ENCODE data around the gene FOXO3. TPM values are rescaled to one million over a fixed set of nuclear protein-coding genes. Genes with fewer than 3 reads are reported as not detected.
"Not testable (repeated sequence)": the region's sequence is repeated elsewhere in the genome, so short reads cannot be mapped to it uniquely, and the experiment has no call there.

Gene FOXO3
- polyA plus RNA-seq, 1 of the 3 experiments (the other 2 are of a cell fraction): 8.1 TPM

- H3K4me3 ChIP-seq (ENCODE audit: low read depth in 2 of 2, low read length in 1 of 2): no peak overlapping the region
- H3K79me2 ChIP-seq (ENCODE audit: insufficient read depth): peaks cover 68% of the 10 kb centered on the region
- no peak for DNase-seq
- H3K4me2 ChIP-seq: no peak overlapping the region
- H3K27me3 ChIP-seq (ENCODE audit: insufficient read depth): no peaks in the 10 kb centered on the region
- TF ChIP-seq POLR2AphosphoS5 (IDR thresholded peaks at IDR 0.05; ENCODE audit: low read depth, low read length) (no peak), CHD2 (IDR thresholded peaks at IDR 0.05; ENCODE audit: low read length, partially characterized antibody) (peak; percentile 11), GATA2 (CRISPR knock-in tag; IDR thresholded peaks at IDR 0.05) (peak; percentile 58), ELF1 (IDR thresholded peaks at IDR 0.05) (no peak), JUND (IDR thresholded peaks at IDR 0.05) (no peak), CTCF (IDR thresholded peaks at IDR 0.05) (no peak)
- H3K9me3 ChIP-seq: no peaks in the 10 kb centered on the region
- peaks cover 2 to 48% of the 10 kb centered on the region in 2 experiments; a peak in 3 of 4 replicates for H3K4me1 ChIP-seq (ENCODE audit: control insufficient read depth in 1 of 2, insufficient read depth in 2 of 2, low read depth in 1 of 2, low read length in 1 of 2)
- CTCF ChIA-PET: no interaction called here
- H3K36me3 ChIP-seq (replicated peaks in 1 of 2; ENCODE audit: control insufficient read depth in 1 of 2, insufficient read depth in 2 of 2, low read length in 1 of 2): peaks cover 8 to 11% of the 10 kb centered on the region in 2 experiments
- POLR2A ChIA-PET: no interaction called here
- H3F3A ChIP-seq (replicated peaks; ENCODE audit: insufficient read depth): peaks cover 6% of the 10 kb centered on the region
- H4K20me1 ChIP-seq (ENCODE audit: insufficient read depth): peaks cover 49% of the 10 kb centered on the region
- no peak overlapping the region for H3K9ac ChIP-seq
- no peak overlapping the region for H2AFZ ChIP-seq (ENCODE audit: low read depth)
- H3K9me2 ChIP-seq: no peaks in the 10 kb centered on the region
- H3K27ac ChIP-seq (ENCODE audit: low read depth in 2 of 2, low read length in 1 of 2): peak overlapping the region; percentile 31 to 90; a peak in 3 of 4 replicates
- WGBS (ENCODE audit: low lambda C conversion rate): 76% methylated on average over 2 of the region's 2 CpGs
These were observed 102.0 kb downstream of the FOXO3 start for GRCh38 chr6:108662702-108663101.

- H3K9me3 ChIP-seq; H3K27me3 ChIP-seq (ENCODE audit: insufficient read depth); DNase-seq; H3K9ac ChIP-seq; POLR2A ChIA-PET; H3K9me2 ChIP-seq; H2AFZ ChIP-seq (ENCODE audit: low read depth); H3F3A ChIP-seq (replicated peaks; ENCODE audit: insufficient read depth); H3K4me3 ChIP-seq (ENCODE audit: low read depth in 2 of 2, low read length in 1 of 2); CTCF ChIA-PET; H3K4me2 ChIP-seq; H3K27ac ChIP-seq (ENCODE audit: low read depth in 2 of 2, low read length in 1 of 2): not testable (repeated sequence)
- WGBS (ENCODE audit: low lambda C conversion rate): 96% methylated on average over 17 of the region's 30 CpGs
- Histone ChIP-seq H4K20me1 (ENCODE audit: insufficient read depth) (peaks cover 58% of the 10 kb centered on the region), H3K79me2 (ENCODE audit: insufficient read depth) (peaks cover 60% of the 10 kb centered on the region), H3K36me3 (replicated peaks in 1 of 2; ENCODE audit: control insufficient read depth in 1 of 2, insufficient read depth in 2 of 2, low read length in 1 of 2) (peaks cover 8 to 11% of the 10 kb centered on the region in 2 experiments), H3K4me1 (ENCODE audit: control insufficient read depth in 1 of 2, insufficient read depth in 2 of 2, low read depth in 1 of 2, low read length in 1 of 2) (peaks cover 5 to 49% of the 10 kb centered on the region in 2 experiments; a peak in 3 of 4 replicates)
These were observed 102.9 kb downstream of the FOXO3 start for GRCh38 chr6:108663494-108664064.

- no peak overlapping the region for H3K9ac ChIP-seq
- H3K9me3 ChIP-seq: no peaks in the 10 kb centered on the region
- no peak for DNase-seq
- H3K79me2 ChIP-seq (ENCODE audit: insufficient read depth): peaks cover 64% of the 10 kb centered on the region
- H3K27me3 ChIP-seq (ENCODE audit: insufficient read depth): no peaks in the 10 kb centered on the region
- H3K4me2 ChIP-seq: no peak overlapping the region
- no peak overlapping the region for H3K27ac ChIP-seq (ENCODE audit: low read depth in 2 of 2, low read length in 1 of 2)
- no peak overlapping the region for H2AFZ ChIP-seq (ENCODE audit: low read depth)
- H4K20me1 ChIP-seq (ENCODE audit: insufficient read depth): peaks cover 70% of the 10 kb centered on the region
- ChIA-PET CTCF (interaction anchor here (0.9 kb wide), 1 partner anchor 9 kb away, joined by 3 read pairs; no protein-coding TSS in a partner anchor), POLR2A (no interaction called here)
- H3F3A ChIP-seq (replicated peaks; ENCODE audit: insufficient read depth): peaks cover 6% of the 10 kb centered on the region
- peaks cover 8 to 14% of the 10 kb centered on the region in 2 experiments for H3K36me3 ChIP-seq (replicated peaks in 1 of 2; ENCODE audit: control insufficient read depth in 1 of 2, insufficient read depth in 2 of 2, low read length in 1 of 2)
- H3K4me1 ChIP-seq (ENCODE audit: control insufficient read depth in 1 of 2, insufficient read depth in 2 of 2, low read depth in 1 of 2, low read length in 1 of 2): peaks cover 5 to 40% of the 10 kb centered on the region in 2 experiments; a peak in 3 of 4 replicates
- H3K4me3 ChIP-seq (ENCODE audit: low read depth in 2 of 2, low read length in 1 of 2): no peak overlapping the region
- 90% methylated on average over 3 of the region's 3 CpGs for WGBS (ENCODE audit: low lambda C conversion rate)
- no peaks in the 10 kb centered on the region for H3K9me2 ChIP-seq
- TF ChIP-seq MAX (IDR thresholded peaks at IDR 0.05; ENCODE audit: low read depth): no peak
- no peak for TF ChIP-seq JUND (IDR thresholded peaks at IDR 0.05)
- no peak for TF ChIP-seq MXI1 (IDR thresholded peaks at IDR 0.05; ENCODE audit: low read depth, low read length)
- TF ChIP-seq EP300 (IDR thresholded peaks at IDR 0.05; ENCODE audit: borderline replicate concordance in 1 of 2, low read depth in 1 of 2, low read length in 1 of 2): no peak
- TF ChIP-seq RAD21 (IDR thresholded peaks at IDR 0.05; ENCODE audit: low read length): no peak
- no peak for TF ChIP-seq RFX5 (IDR thresholded peaks at IDR 0.05; ENCODE audit: low read length)
- TF ChIP-seq NRF1 (IDR thresholded peaks at IDR 0.05; ENCODE audit: low read depth, low read length): no peak
- TF ChIP-seq GABPA (IDR thresholded peaks at IDR 0.05; ENCODE audit: low read depth): no peak
- no peak for TF ChIP-seq MEF2A (IDR thresholded peaks at IDR 0.05; ENCODE audit: borderline replicate concordance, low read depth)
- TF ChIP-seq REST (IDR thresholded peaks at IDR 0.05; ENCODE audit: low read depth, low read length): no peak
- no peak for TF ChIP-seq YY1 (IDR thresholded peaks at IDR 0.05; ENCODE audit: low read depth)
- no peak for TF ChIP-seq SMC3 (IDR thresholded peaks at IDR 0.05; ENCODE audit: low read depth, low read length)
These were observed 104.9 kb downstream of the FOXO3 start for GRCh38 chr6:108665495-108666196.

All from SK-N-SH (cell line).